ENCODE data around the gene F12.

GRCh38 chr5:177437623-177438022 is 28.3 kb upstream of the F12 start:
- TF ChIP-seq CTCF (IDR thresholded peaks at IDR 0.05; ENCODE audit: control extremely low read depth in 1 of 3, insufficient read depth in 1 of 3, low read depth in 1 of 3, low read length in 3 of 3) = no peak
- TF ChIP-seq HDAC2 (IDR thresholded peaks at IDR 0.05; ENCODE audit: borderline replicate concordance in 1 of 2, low read depth in 2 of 2, low read length in 2 of 2) = no peak
- no peak for TF ChIP-seq EZH2 (IDR thresholded peaks at IDR 0.05; ENCODE audit: low read depth, low read length, severe bottlenecking)
- no peak for TF ChIP-seq POLR2A (IDR thresholded peaks at IDR 0.05; ENCODE audit: control extremely low read depth in 1 of 2, low read depth in 2 of 2, low read length in 2 of 2)
- TF ChIP-seq GABPA (IDR thresholded peaks at IDR 0.05; ENCODE audit: borderline replicate concordance, insufficient read depth, low read length) = no peak
- TF ChIP-seq TBP (IDR thresholded peaks at IDR 0.05; ENCODE audit: low read depth, low read length) = no peak
